ENCODE measurements around the gene USH2A.

DNA sequence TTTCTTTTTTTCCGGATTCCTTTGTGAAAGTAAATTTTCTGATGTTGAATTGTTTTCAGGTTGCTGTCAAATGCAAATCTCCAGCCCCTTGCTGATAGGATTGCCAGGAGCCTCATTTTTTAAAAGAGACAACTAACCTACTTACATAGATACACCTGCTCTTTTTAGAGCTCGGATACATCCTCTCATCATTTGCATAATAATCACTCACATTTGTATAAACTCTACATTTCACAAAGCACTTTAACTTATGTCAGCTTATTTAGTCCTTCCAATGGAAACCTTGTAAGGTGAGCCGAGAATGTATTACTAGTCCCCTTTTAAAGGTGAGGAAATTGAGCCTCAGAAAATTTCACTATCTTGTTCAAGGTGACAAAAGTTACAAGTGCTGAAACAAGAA is 771.4 kb downstream of the USH2A start:
- TF ChIP-seq, protein P1, sequence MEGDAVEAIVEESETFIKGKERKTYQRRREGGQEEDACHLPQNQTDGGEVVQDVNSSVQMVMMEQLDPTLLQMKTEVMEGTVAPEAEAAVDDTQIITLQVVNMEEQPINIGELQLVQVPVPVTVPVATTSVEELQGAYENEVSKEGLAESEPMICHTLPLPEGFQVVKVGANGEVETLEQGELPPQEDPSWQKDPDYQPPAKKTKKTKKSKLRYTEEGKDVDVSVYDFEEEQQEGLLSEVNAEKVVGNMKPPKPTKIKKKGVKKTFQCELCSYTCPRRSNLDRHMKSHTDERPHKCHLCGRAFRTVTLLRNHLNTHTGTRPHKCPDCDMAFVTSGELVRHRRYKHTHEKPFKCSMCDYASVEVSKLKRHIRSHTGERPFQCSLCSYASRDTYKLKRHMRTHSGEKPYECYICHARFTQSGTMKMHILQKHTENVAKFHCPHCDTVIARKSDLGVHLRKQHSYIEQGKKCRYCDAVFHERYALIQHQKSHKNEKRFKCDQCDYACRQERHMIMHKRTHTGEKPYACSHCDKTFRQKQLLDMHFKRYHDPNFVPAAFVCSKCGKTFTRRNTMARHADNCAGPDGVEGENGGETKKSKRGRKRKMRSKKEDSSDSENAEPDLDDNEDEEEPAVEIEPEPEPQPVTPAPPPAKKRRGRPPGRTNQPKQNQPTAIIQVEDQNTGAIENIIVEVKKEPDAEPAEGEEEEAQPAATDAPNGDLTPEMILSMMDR (IDR thresholded peaks at IDR 0.05): no peak
- TF ChIP-seq POLR2AphosphoS5 (IDR thresholded peaks at IDR 0.05) (no peak), POLR2A (IDR thresholded peaks at IDR 0.05) (no peak), EP300 (IDR thresholded peaks at IDR 0.05) (no peak)
